GM20000 (cell line): ENCODE measurements around the gene SLC2A4.

ENCODE experiments used
- DNase-seq: peaks from one replicate; pipeline ENCODE4 v3.0.0; 2012; ENCODE audit warnings: low spot score
- TF ChIP-seq, protein P1 (sequence below): IDR thresholded peaks from 2 replicates; pipeline ENCODE4 v1.5.1; 2012; ENCODE audit warnings: mild to moderate bottlenecking, control low read depth; ENCODE audit errors: extremely low read depth, missing control alignments

Gene SLC2A4

DNA sequence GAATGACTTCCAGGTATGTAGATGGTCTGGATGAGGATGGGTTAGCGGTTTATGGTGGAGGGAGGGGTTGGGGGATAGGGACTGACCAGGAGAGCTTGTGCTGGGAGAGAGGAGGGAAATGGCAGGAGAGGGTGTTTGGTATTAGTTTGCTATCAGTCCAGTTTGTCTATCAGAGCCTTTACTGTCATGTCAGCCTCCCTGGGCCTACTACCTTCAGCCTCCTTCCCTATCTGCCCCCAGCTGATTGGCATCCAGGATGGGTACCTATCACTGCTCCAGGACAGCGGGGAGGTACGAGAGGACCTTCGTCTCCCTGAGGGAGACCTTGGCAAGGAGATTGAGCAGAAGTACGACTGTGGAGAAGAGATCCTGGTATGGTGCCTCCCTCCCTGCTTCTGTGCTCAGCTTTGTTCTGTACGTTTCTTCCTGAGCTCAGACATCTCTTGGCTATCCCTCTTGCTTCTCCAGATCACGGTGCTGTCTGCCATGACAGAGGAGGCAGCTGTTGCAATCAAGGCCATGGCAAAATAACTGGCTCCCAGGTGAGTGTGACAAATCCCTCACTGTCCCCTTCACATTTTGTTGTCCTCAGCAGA, 29.7 kb downstream of the SLC2A4 start:
- TF ChIP-seq, protein P1, sequence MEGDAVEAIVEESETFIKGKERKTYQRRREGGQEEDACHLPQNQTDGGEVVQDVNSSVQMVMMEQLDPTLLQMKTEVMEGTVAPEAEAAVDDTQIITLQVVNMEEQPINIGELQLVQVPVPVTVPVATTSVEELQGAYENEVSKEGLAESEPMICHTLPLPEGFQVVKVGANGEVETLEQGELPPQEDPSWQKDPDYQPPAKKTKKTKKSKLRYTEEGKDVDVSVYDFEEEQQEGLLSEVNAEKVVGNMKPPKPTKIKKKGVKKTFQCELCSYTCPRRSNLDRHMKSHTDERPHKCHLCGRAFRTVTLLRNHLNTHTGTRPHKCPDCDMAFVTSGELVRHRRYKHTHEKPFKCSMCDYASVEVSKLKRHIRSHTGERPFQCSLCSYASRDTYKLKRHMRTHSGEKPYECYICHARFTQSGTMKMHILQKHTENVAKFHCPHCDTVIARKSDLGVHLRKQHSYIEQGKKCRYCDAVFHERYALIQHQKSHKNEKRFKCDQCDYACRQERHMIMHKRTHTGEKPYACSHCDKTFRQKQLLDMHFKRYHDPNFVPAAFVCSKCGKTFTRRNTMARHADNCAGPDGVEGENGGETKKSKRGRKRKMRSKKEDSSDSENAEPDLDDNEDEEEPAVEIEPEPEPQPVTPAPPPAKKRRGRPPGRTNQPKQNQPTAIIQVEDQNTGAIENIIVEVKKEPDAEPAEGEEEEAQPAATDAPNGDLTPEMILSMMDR, result no peak
- no peak for DNase-seq

DNA sequence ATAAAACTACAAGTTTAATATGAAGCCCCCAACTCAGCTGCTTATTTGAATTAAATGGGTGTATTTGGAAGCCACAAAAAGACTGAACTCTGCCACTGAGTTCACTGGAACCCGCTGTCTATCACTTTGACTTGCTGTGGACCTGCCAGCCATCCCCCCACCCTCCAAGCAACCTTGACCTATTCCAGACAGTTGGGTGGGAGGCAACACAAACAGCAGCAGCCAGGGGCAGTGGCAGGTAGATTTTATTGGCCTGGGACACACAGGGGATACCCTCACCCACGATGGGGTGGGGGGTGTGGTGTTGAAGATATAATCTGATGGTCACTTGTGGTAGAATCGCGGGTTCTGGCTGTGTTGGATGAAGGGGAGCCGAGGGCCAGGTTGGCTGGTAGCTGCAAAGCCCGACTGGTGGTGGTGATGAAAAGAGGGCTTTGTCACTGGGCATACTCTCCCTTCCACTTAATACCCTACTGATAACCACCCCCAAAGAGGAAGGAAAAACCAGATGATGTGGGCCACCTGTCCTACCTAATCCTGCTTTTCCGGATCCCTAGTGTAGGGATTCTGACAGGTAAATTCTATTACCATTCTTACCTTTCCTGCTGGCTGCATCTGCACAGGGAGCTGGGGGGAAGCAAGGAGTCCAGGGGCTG, 31.0 kb downstream of the SLC2A4 start:
- DNase-seq, result no peak
- TF ChIP-seq, protein P1, result no peak

DNA sequence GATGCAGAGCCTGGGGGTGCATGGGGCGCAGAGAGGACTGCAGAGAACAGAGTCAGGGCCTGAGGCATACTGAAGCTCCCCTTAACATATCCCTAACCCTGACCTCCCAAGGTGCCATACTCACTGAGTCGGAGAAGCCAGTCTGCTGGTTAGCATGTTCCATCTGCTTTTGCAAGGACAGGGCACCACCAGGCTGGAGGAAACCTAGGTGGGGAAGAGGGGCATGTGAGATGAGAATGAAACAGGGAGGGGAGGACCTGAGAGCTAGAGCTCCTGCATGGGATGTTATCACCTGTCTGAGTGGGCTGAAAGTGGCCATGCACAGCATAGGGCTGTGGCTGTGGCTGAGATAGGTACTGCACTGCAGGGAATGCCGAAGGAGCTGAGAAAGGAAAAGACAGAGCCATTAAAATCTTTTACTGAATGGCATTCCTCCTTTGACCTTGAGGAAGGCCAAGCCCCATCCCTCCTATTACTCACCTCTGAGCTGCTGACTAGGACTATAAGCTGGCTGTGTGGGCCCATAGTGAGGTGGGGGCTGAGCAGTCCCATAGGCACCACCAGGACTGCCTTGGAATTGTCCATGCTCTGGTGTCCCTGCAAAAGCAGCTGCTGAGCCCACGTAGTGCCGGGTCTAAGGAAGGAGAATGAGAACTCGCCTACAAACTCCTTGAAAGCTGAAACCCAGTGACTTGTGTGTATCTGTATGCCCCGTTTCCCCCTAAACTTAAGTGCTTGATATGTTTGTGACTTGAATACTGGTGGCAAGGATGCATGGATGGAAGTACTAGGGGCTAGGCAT, 31.8 kb downstream of the SLC2A4 start:
- DNase-seq, result no peak
- TF ChIP-seq, protein P1, result no peak

DNA sequence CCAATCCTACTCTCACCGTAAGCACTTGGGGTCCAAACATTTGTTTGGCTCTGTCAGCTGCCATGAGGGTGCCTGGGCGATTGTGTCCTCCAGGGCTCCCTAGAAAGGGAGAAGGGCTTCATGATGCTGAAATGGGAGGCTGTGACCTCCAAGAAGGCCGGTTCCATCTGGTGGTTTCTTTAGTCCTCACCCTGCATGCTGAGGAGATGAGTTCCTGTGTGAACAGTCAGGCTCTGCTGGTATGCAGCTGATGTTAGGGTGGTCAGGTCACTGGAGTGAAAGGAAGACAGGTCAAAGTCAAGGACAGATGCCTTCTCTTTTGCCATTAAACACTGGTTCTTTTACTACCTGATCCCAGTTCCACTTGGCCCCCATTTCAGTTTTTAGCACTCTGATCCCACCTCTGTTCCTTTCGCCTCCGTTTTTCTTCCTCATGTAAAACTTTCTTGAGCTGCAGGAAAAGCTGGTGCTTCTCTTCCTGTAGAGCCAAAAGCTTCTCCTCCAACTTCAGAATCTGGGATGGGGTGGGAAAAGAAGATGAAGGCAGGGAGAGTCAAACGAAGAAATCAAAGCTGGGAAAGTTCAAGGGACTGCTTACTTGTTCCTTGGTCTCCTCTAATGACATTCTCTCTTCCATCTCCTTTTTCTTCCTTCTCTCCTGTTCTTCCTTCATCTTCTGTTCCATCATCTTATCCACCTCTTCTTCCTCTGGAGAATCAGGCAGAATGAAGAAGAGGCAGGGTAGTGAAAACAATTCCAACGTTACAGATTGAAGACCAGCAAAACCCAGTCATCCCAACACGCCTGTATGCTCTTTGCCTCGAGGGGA, 32.6 kb downstream of the SLC2A4 start:
- TF ChIP-seq, protein P1, result no peak
- DNase-seq, result no peak

DNA sequence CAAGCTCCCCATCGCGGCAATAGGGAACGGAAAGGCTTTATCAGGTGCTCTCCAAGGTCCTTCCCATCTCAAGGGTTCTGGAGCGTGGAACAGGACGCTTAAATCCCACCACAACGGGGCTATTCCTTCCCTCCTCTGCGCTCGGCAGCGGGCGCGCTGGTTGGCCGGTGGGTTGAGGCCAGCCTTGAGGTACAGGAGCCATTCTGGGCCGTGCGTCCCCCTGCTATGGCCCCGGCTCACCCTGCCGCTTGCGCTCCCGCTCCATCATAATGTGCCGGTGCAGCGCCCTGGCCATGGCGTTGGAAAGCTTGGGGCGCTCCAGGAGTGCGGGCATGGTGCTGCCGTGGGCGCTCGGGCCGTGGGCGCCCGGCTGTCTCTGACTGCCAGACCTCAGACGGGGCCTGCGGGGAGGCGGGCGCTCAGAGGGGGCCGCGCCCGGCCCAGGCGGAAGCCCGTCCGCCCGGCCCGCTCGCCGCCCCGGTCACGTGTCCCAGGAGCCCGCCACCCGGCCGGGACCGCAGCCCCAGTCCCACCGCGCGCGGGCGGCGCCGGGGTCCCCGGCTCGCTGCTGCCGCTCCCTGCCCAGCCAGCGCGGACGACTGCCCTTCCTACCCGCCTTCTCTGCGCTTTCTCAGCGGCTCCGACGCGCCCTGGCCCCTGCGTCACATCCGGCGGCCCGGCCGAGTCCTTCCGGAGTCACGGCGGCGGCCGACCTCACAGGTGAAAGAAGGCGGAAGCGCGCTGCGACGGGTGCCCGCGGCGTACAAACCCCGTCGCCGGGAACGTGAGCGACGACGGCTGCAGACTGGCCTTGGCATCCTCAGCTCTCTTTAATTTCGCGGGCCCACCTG, 33.4 kb downstream of the SLC2A4 start, which contains the start of gene GPS2:
GPS2 (minus strand) TSS at position 642 of the 851 bp plus-strand sequence; CDS start at position 334, 308 bp downstream.
- TF ChIP-seq, protein P1, result no peak
- peak; percentile 97 for DNase-seq

- TF ChIP-seq, protein P1, result no peak
- DNase-seq, result no peak
Measured at GRCh38 chr17:7315570-7316235, 34.2 kb downstream of the SLC2A4 start.
